ENCODE measurements around the gene TRIM60.

- TF ChIP-seq CTCF (IDR thresholded peaks at IDR 0.05) (no peak), EP300 (IDR thresholded peaks at IDR 0.05; ENCODE audit: low read depth) (no peak), POLR2A (IDR thresholded peaks at IDR 0.05) (no peak)
Measured at GRCh38 chr4:165027762-165028402, 3.9 kb upstream of the TRIM60 start.
